Hepatocyte (in vitro differentiated cells): ENCODE measurements around the gene BRCA2.

ENCODE experiments used
- EZH2 ChIP-seq: fragments of 200-600 bp; sonication (generic); IDR thresholded peaks from 2 replicates; pipeline ENCODE4 v1.6.1; 2016; ENCODE audit warnings: antibody characterized with exemption, mild to moderate bottlenecking, borderline replicate concordance
- TF ChIP-seq, protein P1 (sequence below): fragments of 200-600 bp; sonication (generic); IDR thresholded peaks from 2 replicates; pipeline ENCODE4 v1.5.1; 2016; ENCODE audit warnings: antibody characterized with exemption, mild to moderate bottlenecking; ENCODE audit not compliant: poor library complexity

DNA sequence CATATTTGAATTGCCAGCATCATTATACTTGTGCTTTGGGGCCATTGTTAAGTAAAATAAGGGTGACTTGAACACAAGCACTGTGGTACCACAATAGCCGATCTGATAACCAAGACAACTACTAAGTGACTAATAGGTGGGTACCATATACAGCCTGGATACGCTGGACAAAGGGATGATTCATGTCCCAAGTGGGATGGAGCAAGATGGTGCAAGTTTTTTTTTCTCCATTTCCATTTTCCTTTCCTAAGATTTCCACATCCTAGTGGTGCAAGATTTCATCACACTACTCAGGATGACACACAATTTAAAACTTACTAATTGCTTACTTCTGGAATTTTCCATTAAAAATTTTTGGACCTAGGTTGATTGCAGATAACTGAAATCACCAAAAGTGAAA, 15.1 kb downstream of the BRCA2 start:
- no peak for TF ChIP-seq EZH2
- TF ChIP-seq, protein P1, sequence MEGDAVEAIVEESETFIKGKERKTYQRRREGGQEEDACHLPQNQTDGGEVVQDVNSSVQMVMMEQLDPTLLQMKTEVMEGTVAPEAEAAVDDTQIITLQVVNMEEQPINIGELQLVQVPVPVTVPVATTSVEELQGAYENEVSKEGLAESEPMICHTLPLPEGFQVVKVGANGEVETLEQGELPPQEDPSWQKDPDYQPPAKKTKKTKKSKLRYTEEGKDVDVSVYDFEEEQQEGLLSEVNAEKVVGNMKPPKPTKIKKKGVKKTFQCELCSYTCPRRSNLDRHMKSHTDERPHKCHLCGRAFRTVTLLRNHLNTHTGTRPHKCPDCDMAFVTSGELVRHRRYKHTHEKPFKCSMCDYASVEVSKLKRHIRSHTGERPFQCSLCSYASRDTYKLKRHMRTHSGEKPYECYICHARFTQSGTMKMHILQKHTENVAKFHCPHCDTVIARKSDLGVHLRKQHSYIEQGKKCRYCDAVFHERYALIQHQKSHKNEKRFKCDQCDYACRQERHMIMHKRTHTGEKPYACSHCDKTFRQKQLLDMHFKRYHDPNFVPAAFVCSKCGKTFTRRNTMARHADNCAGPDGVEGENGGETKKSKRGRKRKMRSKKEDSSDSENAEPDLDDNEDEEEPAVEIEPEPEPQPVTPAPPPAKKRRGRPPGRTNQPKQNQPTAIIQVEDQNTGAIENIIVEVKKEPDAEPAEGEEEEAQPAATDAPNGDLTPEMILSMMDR = no peak
